HepG2 (cell line): ENCODE measurements around the gene NFKBIA. TPM values are rescaled to one million over a fixed set of nuclear protein-coding genes. Genes with fewer than 3 reads are reported as not detected.

Source experiments
- ATAD3A ChIP-seq: sonication (generic); formaldehyde crosslinking; IDR thresholded peaks from 2 replicates; pipeline ENCODE4 v1.4.0; 2020; ENCODE audit warnings: missing genetic modification reagents
- CBFB ChIP-seq: sonication (generic); formaldehyde crosslinking; IDR thresholded peaks from 2 replicates; pipeline ENCODE4 v1.4.0; 2020; ENCODE audit warnings: missing genetic modification reagents
- CCAR2 ChIP-seq: fragments of 200-400 bp; formaldehyde crosslinking; optimal IDR thresholded peaks from 2 replicates; pipeline ENCODE3; 2018; ENCODE audit warnings: low read depth, mild to moderate bottlenecking, low read length, moderate library complexity
- FOXK2 ChIP-seq: fragments of 450-650 bp; IDR thresholded peaks from 2 replicates; pipeline ENCODE4 v1.6.1; 2016
- GLI4 ChIP-seq: sonication (generic); formaldehyde crosslinking; IDR thresholded peaks from 2 replicates; pipeline ENCODE4 v1.5.1; 2020; ENCODE audit warnings: missing genetic modification reagents, mild to moderate bottlenecking, moderate library complexity, borderline replicate concordance
- HOXA7 ChIP-seq: sonication (generic); formaldehyde crosslinking; IDR thresholded peaks from 2 replicates; pipeline ENCODE4 v1.8.1; 2022; ENCODE audit warnings: mild to moderate bottlenecking, missing genetic modification reagents, moderate library complexity
- KLF11 ChIP-seq: IDR thresholded peaks from 2 replicates; pipeline ENCODE4 v1.6.1; 2016; ENCODE audit warnings: missing compliant biosample characterization
- MZF1 ChIP-seq: sonication (generic); formaldehyde crosslinking; IDR thresholded peaks from 2 replicates; pipeline ENCODE4 v1.8.1; 2023; ENCODE audit warnings: mild to moderate bottlenecking, missing genetic modification reagents, borderline replicate concordance
- SKIL ChIP-seq: sonication (generic); formaldehyde crosslinking; IDR thresholded peaks from 2 replicates; pipeline ENCODE4 v1.8.0; 2022; ENCODE audit warnings: missing genetic modification reagents, mild to moderate bottlenecking, moderate library complexity, borderline replicate concordance
- SMARCC2 ChIP-seq: fragments of 450-650 bp; IDR thresholded peaks from 2 replicates; pipeline ENCODE4 v1.6.1; 2017; ENCODE audit warnings: antibody characterized with exemption, mild to moderate bottlenecking
- SP140L ChIP-seq: sonication (generic); formaldehyde crosslinking; IDR thresholded peaks from 2 replicates; pipeline ENCODE4 v1.4.0; 2020; ENCODE audit warnings: missing genetic modification reagents, borderline replicate concordance
- TRAFD1 ChIP-seq: sonication (generic); formaldehyde crosslinking; IDR thresholded peaks from 2 replicates; pipeline ENCODE4 v1.5.1; 2020; ENCODE audit warnings: missing genetic modification reagents, mild to moderate bottlenecking, borderline replicate concordance
- U2AF1 ChIP-seq: fragments of 200-400 bp; formaldehyde crosslinking; optimal IDR thresholded peaks from 2 replicates; pipeline ENCODE3; 2017; ENCODE audit warnings: mild to moderate bottlenecking, low read depth, low read length
- XBP1 ChIP-seq: sonication (generic); formaldehyde crosslinking; IDR thresholded peaks from 2 replicates; pipeline ENCODE4 v1.5.0; 2020; ENCODE audit warnings: missing genetic modification reagents
- ZFP36L2 ChIP-seq: sonication (generic); formaldehyde crosslinking; IDR thresholded peaks from 2 replicates; pipeline ENCODE4 v1.4.0; 2020; ENCODE audit warnings: missing genetic modification reagents
- ZFY ChIP-seq: sonication (generic); formaldehyde crosslinking; IDR thresholded peaks from 2 replicates; pipeline ENCODE4 v1.4.0; 2020; ENCODE audit warnings: missing genetic modification reagents
- ZNF230 ChIP-seq: sonication (generic); formaldehyde crosslinking; IDR thresholded peaks from 2 replicates; pipeline ENCODE4 v1.4.0; 2020; ENCODE audit warnings: mild to moderate bottlenecking, missing genetic modification reagents
- ZNF326 ChIP-seq: sonication (generic); formaldehyde crosslinking; IDR thresholded peaks from 2 replicates; pipeline ENCODE4 v1.4.0; 2020; ENCODE audit warnings: missing genetic modification reagents, borderline replicate concordance
- ZNF331 ChIP-seq: sonication (generic); formaldehyde crosslinking; IDR thresholded peaks from 2 replicates; pipeline ENCODE4 v1.4.0; 2020; ENCODE audit warnings: missing genetic modification reagents
- ZNF563 ChIP-seq: sonication (generic); formaldehyde crosslinking; IDR thresholded peaks from 2 replicates; pipeline ENCODE4 v1.8.0; 2022; ENCODE audit warnings: mild to moderate bottlenecking, moderate library complexity, missing genetic modification reagents
- ZNF607 ChIP-seq: sonication (generic); formaldehyde crosslinking; IDR thresholded peaks from 2 replicates; pipeline ENCODE4 v1.5.1; 2020; ENCODE audit warnings: missing genetic modification reagents, mild to moderate bottlenecking, borderline replicate concordance
- ZNF773 ChIP-seq: sonication (generic); formaldehyde crosslinking; IDR thresholded peaks from 2 replicates; pipeline ENCODE4 v1.4.0; 2020; ENCODE audit warnings: missing genetic modification reagents, borderline replicate concordance
- ZSCAN20 ChIP-seq: sonication (generic); formaldehyde crosslinking; IDR thresholded peaks from 2 replicates; pipeline ENCODE4 v1.4.0; 2020; ENCODE audit warnings: missing genetic modification reagents, mild to moderate bottlenecking, borderline replicate concordance
- polyA plus RNA-seq, 8 experiments: library from polyadenylated mRNA; depleted of rRNA in 3 of 8; stranded (reverse) in 7 of 8; unstranded in 1 of 8; fragments of >200 nt; fragmentation: Illumina TruSeq in 4 of 8; extraction: Trizol in 4 of 8; gene quantifications; 2 replicates each; pipeline versions ENCODE4 v1.2.1 to v1.2.3, GENCODE V29; 2011 to 2016; ENCODE audit warnings: low read depth in 4 of 8, missing spikeins in 1 of 8, mixed read lengths in 1 of 8; ENCODE audit not compliant: insufficient read depth in 1 of 8
- total RNA-seq, 5 experiments: library from RNA; depleted of rRNA; stranded (reverse); fragments of >200 nt; fragmentation: Illumina TruSeq; extraction: Trizol; gene quantifications; 2 replicates each; pipeline ENCODE4 v1.2.3, GENCODE V29; 2016; ENCODE audit warnings: low read depth in 1 of 5
- TF ChIP-seq, protein P1 (sequence below): sonication (generic); formaldehyde crosslinking; IDR thresholded peaks from 2 replicates; pipeline ENCODE4 v1.8.1; 2023; ENCODE audit warnings: mild to moderate bottlenecking, missing genetic modification reagents, borderline replicate concordance
- TF ChIP-seq, protein P2 (sequence below): sonication (generic); formaldehyde crosslinking; IDR thresholded peaks from 2 replicates; pipeline ENCODE4 v1.4.0; 2020; ENCODE audit warnings: missing genetic modification reagents
- TF ChIP-seq, protein P3 (sequence below): sonication (generic); formaldehyde crosslinking; IDR thresholded peaks from 2 replicates; pipeline ENCODE4 v1.8.1; 2023; ENCODE audit warnings: mild to moderate bottlenecking, missing genetic modification reagents

The NFKBIA gene
- total and polyA plus RNA-seq, 2 of the 13 experiments (the other 11 are each of a cell fraction or from before 2014, with no cell fraction given): 197 to 319 TPM

DNA sequence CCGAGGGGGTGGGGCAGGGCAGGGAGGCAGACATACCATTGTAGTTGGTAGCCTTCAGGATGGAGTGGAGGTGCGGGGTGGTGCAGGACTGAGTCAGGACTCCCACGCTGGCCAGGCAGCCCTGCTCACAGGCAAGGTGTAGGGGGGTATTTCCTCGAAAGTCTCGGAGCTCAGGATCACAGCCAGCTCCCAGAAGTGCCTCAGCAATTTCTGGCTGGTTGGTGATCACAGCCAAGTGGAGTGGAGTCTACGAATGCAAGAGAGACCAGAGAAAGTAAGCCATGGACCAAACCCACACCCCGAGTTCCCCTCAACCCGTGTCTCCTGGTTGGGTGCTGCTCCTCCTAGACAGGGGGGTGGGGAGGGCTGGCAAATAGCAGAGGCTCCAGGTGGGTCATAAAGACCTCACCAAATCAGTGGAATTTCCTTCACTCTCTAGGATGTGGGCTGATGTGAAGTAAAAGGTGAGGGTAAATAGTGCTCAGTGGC lies 1.4 kb downstream of the NFKBIA start (continued):
- no peak for TF ChIP-seq ZNF773 (CRISPR knock-in tag)
- no peak for TF ChIP-seq KLF11 (CRISPR knock-in tag)
- 0 out of 2 replicates have a peak, but pooled peaks have one; percentile 7 for TF ChIP-seq ZNF331 (CRISPR knock-in tag)
- TF ChIP-seq ZNF607 (CRISPR knock-in tag): no peak
- TF ChIP-seq TRAFD1 (CRISPR knock-in tag): no peak
- TF ChIP-seq MZF1: no peak
- TF ChIP-seq ZNF563 (CRISPR knock-in tag): no peak
- TF ChIP-seq GLI4 (CRISPR knock-in tag): 0 out of 2 replicates have a peak, but pooled peaks have one; percentile 89
- no peak for TF ChIP-seq SP140L (CRISPR knock-in tag)
- no peak for TF ChIP-seq SMARCC2
- no peak for TF ChIP-seq ZFY (CRISPR knock-in tag)
- no peak for TF ChIP-seq FOXK2
- no peak for TF ChIP-seq ATAD3A
- no peak for TF ChIP-seq XBP1 (CRISPR knock-in tag)
- no peak for TF ChIP-seq HOXA7 (CRISPR knock-in tag)
- TF ChIP-seq ZNF230 (CRISPR knock-in tag): no peak
- TF ChIP-seq ZFP36L2 (CRISPR knock-in tag): no peak
- no peak for TF ChIP-seq SKIL (CRISPR knock-in tag)
- no peak for TF ChIP-seq ZSCAN20 (CRISPR knock-in tag)
- no peak for TF ChIP-seq CBFB
- TF ChIP-seq U2AF1: no peak
- no peak for TF ChIP-seq CCAR2
- no peak for TF ChIP-seq ZNF326
- TF ChIP-seq, protein P1, sequence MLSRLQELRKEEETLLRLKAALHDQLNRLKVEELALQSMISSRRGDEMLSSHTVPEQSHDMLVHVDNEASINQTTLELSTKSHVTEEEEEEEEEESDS (CRISPR knock-in tag): no peak; the same call in 1 of the 2 replicates
- TF ChIP-seq, protein P2, sequence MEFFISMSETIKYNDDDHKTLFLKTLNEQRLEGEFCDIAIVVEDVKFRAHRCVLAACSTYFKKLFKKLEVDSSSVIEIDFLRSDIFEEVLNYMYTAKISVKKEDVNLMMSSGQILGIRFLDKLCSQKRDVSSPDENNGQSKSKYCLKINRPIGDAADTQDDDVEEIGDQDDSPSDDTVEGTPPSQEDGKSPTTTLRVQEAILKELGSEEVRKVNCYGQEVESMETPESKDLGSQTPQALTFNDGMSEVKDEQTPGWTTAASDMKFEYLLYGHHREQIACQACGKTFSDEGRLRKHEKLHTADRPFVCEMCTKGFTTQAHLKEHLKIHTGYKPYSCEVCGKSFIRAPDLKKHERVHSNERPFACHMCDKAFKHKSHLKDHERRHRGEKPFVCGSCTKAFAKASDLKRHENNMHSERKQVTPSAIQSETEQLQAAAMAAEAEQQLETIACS (CRISPR knock-in tag): no peak
- TF ChIP-seq, protein P3, sequence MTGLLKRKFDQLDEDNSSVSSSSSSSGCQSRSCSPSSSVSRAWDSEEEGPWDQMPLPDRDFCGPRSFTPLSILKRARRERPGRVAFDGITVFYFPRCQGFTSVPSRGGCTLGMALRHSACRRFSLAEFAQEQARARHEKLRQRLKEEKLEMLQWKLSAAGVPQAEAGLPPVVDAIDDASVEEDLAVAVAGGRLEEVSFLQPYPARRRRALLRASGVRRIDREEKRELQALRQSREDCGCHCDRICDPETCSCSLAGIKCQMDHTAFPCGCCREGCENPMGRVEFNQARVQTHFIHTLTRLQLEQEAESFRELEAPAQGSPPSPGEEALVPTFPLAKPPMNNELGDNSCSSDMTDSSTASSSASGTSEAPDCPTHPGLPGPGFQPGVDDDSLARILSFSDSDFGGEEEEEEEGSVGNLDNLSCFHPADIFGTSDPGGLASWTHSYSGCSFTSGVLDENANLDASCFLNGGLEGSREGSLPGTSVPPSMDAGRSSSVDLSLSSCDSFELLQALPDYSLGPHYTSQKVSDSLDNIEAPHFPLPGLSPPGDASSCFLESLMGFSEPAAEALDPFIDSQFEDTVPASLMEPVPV: no peak
